HepG2 (cell line): ENCODE measurements around the gene PRADC1. TPM values are rescaled to one million over a fixed set of nuclear protein-coding genes. Genes with fewer than 3 reads are reported as not detected.

Experiments
- ATAC-seq: fragments of 200-7000 bp; cut with Tn5 transposase; 3 replicates; pipeline ENCODE4 v1.9.1; 2020; ENCODE audit warnings: mild to moderate bottlenecking, moderate library complexity
- BruUV-seq: library from RNA; stranded (reverse); fragments of 400-500 nt; replicated peaks from 2 replicates; lab custom pipeline; 2021; lab: Mats Ljungman, UMichigan
- CTCF ChIA-PET: fragments of 300-600 bp; formaldehyde crosslinking; extraction: SDS; loops from one replicate; lab custom pipeline; 2021; ENCODE audit warnings: low total read pairs, inconsistent platforms, low intra/inter-chr PET ratio; lab: Yijun Ruan, JAX
- POLR2A ChIA-PET: fragments of 350-600 bp; sonication (Branson Sonifier 250); formaldehyde crosslinking; loops from one replicate; lab custom pipeline; 2020; ENCODE audit warnings: antibody characterized with exemption, inconsistent platforms; lab: Yijun Ruan, JAX
- DNase-seq: peaks from one replicate; pipeline ENCODE4 v3.0.0-alpha.2; 2015; ENCODE audit warnings: low spot score
- FAIRE-seq: peaks from 3 replicates; lab custom pipeline; 2011; peaks lifted over from hg19 to GRCh38; lab: Jason Lieb, UNC
- H2AFZ ChIP-seq: one replicate; pipeline ENCODE4 v1.6.1; 2011; ENCODE audit warnings: low read length, inconsistent platforms
- H3K27ac ChIP-seq: fragments of 300-600 bp; 3 replicates; pipeline ENCODE4 v1.8.0; 2011; ENCODE audit warnings: mixed run types, mild to moderate bottlenecking, mixed read lengths, low read length, inconsistent platforms; ENCODE audit not compliant: insufficient read depth; ENCODE audit errors: extremely low read length
- H3K27me3 ChIP-seq, 2 experiments: fragments of 200-600 bp in 1 of 2; 2 replicates in 1 of 2; 3 replicates in 1 of 2; pipeline versions ENCODE4 v1.6.0 to v1.8.0; 2011; ENCODE audit warnings: low read length in 2 of 2, mild to moderate bottlenecking in 2 of 2, moderate library complexity in 2 of 2, inconsistent platforms in 1 of 2; ENCODE audit not compliant: insufficient read depth in 2 of 2, control insufficient read depth in 1 of 2
- H3K36me3 ChIP-seq, 2 experiments: fragments of 200-600 bp in 1 of 2; replicated peaks in 1 of 2; 2 replicates in 1 of 2; 3 replicates in 1 of 2; pipeline versions ENCODE4 v1.5.1 to v1.8.0; 2011; ENCODE audit warnings: low read length in 2 of 2, inconsistent platforms in 1 of 2; ENCODE audit not compliant: insufficient read depth in 2 of 2, control insufficient read depth in 1 of 2
- H3K4me1 ChIP-seq: 2 replicates; pipeline ENCODE4 v1.5.1; 2012; ENCODE audit warnings: low read length, inconsistent platforms; ENCODE audit not compliant: insufficient read depth
- H3K4me2 ChIP-seq: 2 replicates; pipeline ENCODE4 v1.6.0; 2011; ENCODE audit warnings: low read depth, low read length, inconsistent platforms
- H3K4me3 ChIP-seq, 3 experiments: fragments of 200-600 bp in 1 of 3; sonication (generic), shearing (Covaris generic) in 1 of 3; replicated peaks in 1 of 3; 2 replicates each; pipeline ENCODE4 v1.5.1; 2011 to 2016; ENCODE audit warnings: low read length in 3 of 3, inconsistent platforms in 2 of 3, low read depth in 2 of 3, mild to moderate bottlenecking in 2 of 3, control low read depth in 1 of 3, mixed read lengths in 1 of 3; ENCODE audit not compliant: insufficient read depth in 1 of 3
- H3K79me2 ChIP-seq: one replicate; pipeline ENCODE4 v1.6.1; 2011; ENCODE audit warnings: low read length, inconsistent platforms; ENCODE audit not compliant: insufficient read depth
- H3K9ac ChIP-seq: 2 replicates; pipeline ENCODE4 v1.6.0; 2011; ENCODE audit warnings: mild to moderate bottlenecking, low read depth, low read length, inconsistent platforms; ENCODE audit not compliant: insufficient read depth
- H3K9me3 ChIP-seq: 2 replicates; pipeline ENCODE4 v1.5.1; 2012; ENCODE audit warnings: mild to moderate bottlenecking, low read length
- H4K20me1 ChIP-seq: 2 replicates; pipeline ENCODE4 v1.6.0; 2011; ENCODE audit warnings: inconsistent platforms, mild to moderate bottlenecking, low read length, moderate library complexity; ENCODE audit not compliant: insufficient read depth
- ADNP ChIP-seq: sonication (generic); formaldehyde crosslinking; IDR thresholded peaks from 2 replicates; pipeline ENCODE4 v1.4.0; 2020; ENCODE audit warnings: missing genetic modification reagents
- FOXC1 ChIP-seq: sonication (generic); formaldehyde crosslinking; IDR thresholded peaks from 2 replicates; pipeline ENCODE4 v1.8.0; 2022; ENCODE audit warnings: mild to moderate bottlenecking, missing genetic modification reagents, borderline replicate concordance
- GZF1 ChIP-seq: sonication (generic); formaldehyde crosslinking; IDR thresholded peaks from 2 replicates; pipeline ENCODE4 v1.5.1; 2020; ENCODE audit warnings: mild to moderate bottlenecking, missing genetic modification reagents
- MBNL3 ChIP-seq: fragments of 250-450 bp; sonication (Bioruptor Pico); conservative IDR thresholded peaks from 2 replicates; pipeline ENCODE4 v1.8.0; 2022; ENCODE audit warnings: mild to moderate bottlenecking, inconsistent platforms
- NR2F1 ChIP-seq, 2 experiments: fragments of 450-650 bp in 1 of 2; formaldehyde crosslinking in 1 of 2; IDR thresholded peaks; 2 replicates each; pipeline versions ENCODE4 v1.5.0 to v1.6.1; 2016 to 2020; ENCODE audit warnings: mild to moderate bottlenecking in 1 of 2, missing compliant biosample characterization in 1 of 2, missing genetic modification reagents in 1 of 2, moderate library complexity in 1 of 2
- RARG ChIP-seq: sonication (generic); formaldehyde crosslinking; IDR thresholded peaks from 2 replicates; pipeline ENCODE4 v1.4.0; 2020; ENCODE audit warnings: low read depth, mild to moderate bottlenecking, missing genetic modification reagents
- SAFB2 ChIP-seq: sonication (generic); formaldehyde crosslinking; IDR thresholded peaks from 2 replicates; pipeline ENCODE4 v1.5.1; 2020; ENCODE audit warnings: missing genetic modification reagents, low read depth, mild to moderate bottlenecking, borderline replicate concordance
- SOX13 ChIP-seq, 3 experiments: fragments of 450-650 bp in 1 of 3; sonication (generic) in 1 of 3; formaldehyde crosslinking in 1 of 3; IDR thresholded peaks in 2 of 3; conservative IDR thresholded peaks in 1 of 3; 2 replicates each; pipeline versions ENCODE4 v1.5.0 to v1.6.1; 2016 to 2020; ENCODE audit warnings: antibody characterized with exemption in 1 of 3, mild to moderate bottlenecking in 1 of 3, missing compliant biosample characterization in 1 of 3, missing genetic modification reagents in 1 of 3, moderate library complexity in 1 of 3
- THAP11 ChIP-seq: IDR thresholded peaks from 2 replicates; pipeline ENCODE4 v1.6.1; 2016; ENCODE audit warnings: missing biosample characterization, missing genetic modification reagents
- U2AF1 ChIP-seq: fragments of 200-400 bp; formaldehyde crosslinking; optimal IDR thresholded peaks from 2 replicates; pipeline ENCODE3; 2017; ENCODE audit warnings: mild to moderate bottlenecking, low read depth, low read length
- ZNF292 ChIP-seq: sonication (generic); formaldehyde crosslinking; IDR thresholded peaks from 2 replicates; pipeline ENCODE4 v1.8.1; 2022; ENCODE audit warnings: mild to moderate bottlenecking, low read depth, missing genetic modification reagents, borderline replicate concordance
- ZNF446 ChIP-seq: sonication (generic); formaldehyde crosslinking; IDR thresholded peaks from 2 replicates; pipeline ENCODE4 v1.5.0; 2020; ENCODE audit warnings: mild to moderate bottlenecking, missing genetic modification reagents
- ZNF607 ChIP-seq: sonication (generic); formaldehyde crosslinking; IDR thresholded peaks from 2 replicates; pipeline ENCODE4 v1.5.1; 2020; ENCODE audit warnings: missing genetic modification reagents, mild to moderate bottlenecking, borderline replicate concordance
- ZNF775 ChIP-seq: sonication (generic); formaldehyde crosslinking; IDR thresholded peaks from 2 replicates; pipeline ENCODE4 v1.4.0; 2020; ENCODE audit warnings: missing genetic modification reagents, mild to moderate bottlenecking, moderate library complexity, borderline replicate concordance
- WGBS: methylation state at CpG from one replicate; pipeline ENCODE4 v1.1.6; 2017; ENCODE audit warnings: low lambda C conversion rate; 5-methylcytosine and 5-hydroxymethylcytosine counted together
- in situ Hi-C: cut with HindIII; loops from 2 replicates; pipeline ENCODE4 v1.10.0; 2017; ENCODE audit warnings: low pct_unique_long_range_greater_than_20kb; ENCODE audit not compliant: extremely low pct_ligation_motif_present
- intact Hi-C: fragments of 100-400 bp; cut with micrococcal nuclease; formaldehyde crosslinking; loops from one replicate; pipeline ENCODE4 v1.10.0; 2022; ENCODE audit not compliant: unreplicated experiment
- polyA plus RNA-seq, 8 experiments: library from polyadenylated mRNA; depleted of rRNA in 3 of 8; stranded (reverse) in 7 of 8; unstranded in 1 of 8; fragments of >200 nt; fragmentation: Illumina TruSeq in 4 of 8; extraction: Trizol in 4 of 8; gene quantifications; 2 replicates each; pipeline versions ENCODE4 v1.2.1 to v1.2.3, GENCODE V29; 2011 to 2016; ENCODE audit warnings: low read depth in 4 of 8, missing spikeins in 1 of 8, mixed read lengths in 1 of 8; ENCODE audit not compliant: insufficient read depth in 1 of 8
- total RNA-seq, 5 experiments: library from RNA; depleted of rRNA; stranded (reverse); fragments of >200 nt; fragmentation: Illumina TruSeq; extraction: Trizol; gene quantifications; 2 replicates each; pipeline ENCODE4 v1.2.3, GENCODE V29; 2016; ENCODE audit warnings: low read depth in 1 of 5
- TF ChIP-seq, protein P1 (sequence below): fragments of 450-650 bp; IDR thresholded peaks from 2 replicates; pipeline ENCODE4 v1.6.1; 2016

PRADC1 gene
- total and polyA plus RNA-seq, 2 of the 13 experiments (the other 11 are each of a cell fraction or from before 2014, with no cell fraction given), result 12.1 to 37.2 TPM

DNA sequence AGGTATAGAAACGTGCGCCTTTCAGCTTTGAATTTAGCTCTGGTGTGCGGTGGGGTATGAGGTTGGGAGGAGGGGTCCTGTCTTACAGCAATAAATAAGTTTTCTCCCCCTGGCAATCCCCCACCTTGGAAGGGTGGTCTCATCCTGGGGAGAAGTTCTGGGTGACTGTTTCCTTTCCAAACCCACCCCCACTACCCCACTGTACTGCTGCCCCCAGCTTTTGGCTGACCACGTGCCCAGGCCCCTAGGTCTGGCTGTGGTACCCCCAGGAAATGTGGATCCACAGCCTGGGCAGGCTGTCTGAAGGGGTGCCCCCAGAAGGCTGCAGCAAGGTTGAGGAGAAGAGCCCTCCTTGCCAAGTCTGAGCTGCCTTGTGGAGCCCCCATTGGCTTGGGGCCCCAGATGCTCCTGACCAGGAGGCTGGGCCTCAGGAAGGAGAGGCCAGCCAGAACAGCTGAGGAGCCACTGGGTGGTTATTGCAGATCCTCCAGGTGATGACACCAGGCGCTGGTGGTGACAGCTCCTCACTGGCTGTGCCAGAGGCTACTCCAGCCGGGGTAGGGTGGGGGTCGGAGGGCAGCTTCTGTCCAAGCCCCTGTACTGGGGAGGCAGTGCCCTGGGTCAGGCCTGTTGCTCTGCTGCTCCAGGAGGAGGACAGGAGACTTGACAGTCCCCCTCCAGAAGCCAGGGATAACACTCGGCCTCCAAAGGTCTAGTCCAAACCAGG is 25.3 kb upstream of the PRADC1 start:
- no peaks in the 10 kb centered on the region for H4K20me1 ChIP-seq
- H3K9me3 ChIP-seq, result no peaks in the 10 kb centered on the region
- ChIA-PET CTCF (no interaction called here), POLR2A (interaction anchor here (1.6 to 2.1 kb wide), 2 partner anchors 8 to 25 kb away, joined by 5 to 8 read pairs; partner anchors contain the start of genes CCT7 and PRADC1)
- no peak overlapping the region for H3K4me3 ChIP-seq
- no peaks in the 10 kb centered on the region for H3K79me2 ChIP-seq
- H3K27ac ChIP-seq, result no peak overlapping the region
- H3K4me1 ChIP-seq, result peaks cover 36% of the 10 kb centered on the region
- no peak overlapping the region for H3K4me2 ChIP-seq
- H3K27me3 ChIP-seq, result no peaks in the 10 kb centered on the region
- BruUV-seq, result no TSS peak
- H3K36me3 ChIP-seq, result peaks cover 6 to 21% of the 10 kb centered on the region in 2 experiments
- H3K9ac ChIP-seq, result no peak overlapping the region
- WGBS, result 91% methylated on average over 6 of the region's 8 CpGs
- TF ChIP-seq FOXC1 (CRISPR knock-in tag), result no peak
- no peak for TF ChIP-seq MBNL3 (CRISPR knock-in tag)
- 0 out of 2 replicates have a peak, but pooled peaks have one; percentile 20 for TF ChIP-seq ZNF446 (CRISPR knock-in tag)
- FAIRE-seq, result no peak
- no peak overlapping the region for H2AFZ ChIP-seq
- no peak for ATAC-seq
- intact Hi-C loops, result no loop called here
- in situ Hi-C loops, result no loop called here
- DNase-seq, result no peak

DNA sequence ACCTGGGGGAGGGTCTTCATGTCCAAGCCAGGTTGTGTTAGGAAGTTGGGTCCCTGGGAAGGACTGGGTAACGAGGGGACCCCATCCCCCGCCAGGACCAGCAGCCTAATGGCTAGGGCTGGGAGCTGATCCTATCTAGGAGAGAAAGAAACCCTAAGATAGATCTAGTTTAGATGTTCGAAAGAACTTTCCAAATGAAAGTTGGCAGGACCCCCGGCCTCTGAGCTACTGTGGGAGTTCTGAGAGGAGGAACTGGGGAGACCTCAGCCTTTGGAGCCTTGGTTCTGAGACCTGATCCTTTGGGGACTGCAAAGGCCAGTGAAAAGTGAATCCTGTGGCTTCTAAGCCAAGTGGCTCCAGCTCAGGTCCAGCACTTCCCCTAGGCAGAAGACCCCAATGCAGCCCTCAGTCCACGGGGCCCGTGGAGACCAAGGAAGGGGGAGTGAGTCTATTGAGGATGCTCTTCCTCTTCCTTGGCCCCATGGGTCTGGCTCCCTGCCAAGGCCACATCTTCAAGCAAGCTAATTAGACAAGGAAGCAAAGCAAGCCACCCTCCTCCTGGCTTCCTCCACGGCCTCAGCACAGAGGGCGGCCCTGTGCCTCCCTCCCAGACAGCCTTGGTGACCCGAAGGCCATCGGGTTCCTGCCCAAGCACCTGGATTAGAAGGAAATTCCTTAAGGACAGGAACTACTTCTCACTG is 24.5 kb upstream of the PRADC1 start:
- Histone ChIP-seq H4K20me1 (no peaks in the 10 kb centered on the region), H2AFZ (no peak overlapping the region), H3K4me3 (no peak overlapping the region), H3K79me2 (no peaks in the 10 kb centered on the region), H3K27ac (no peak overlapping the region), H3K4me1 (peaks cover 28% of the 10 kb centered on the region), H3K9ac (no peak overlapping the region), H3K36me3 (peaks cover 7 to 29% of the 10 kb centered on the region in 2 experiments), H3K9me3 (no peaks in the 10 kb centered on the region), H3K4me2 (no peak overlapping the region), H3K27me3 (no peaks in the 10 kb centered on the region)
- ATAC-seq, result no peak
- in situ Hi-C loops (no loop called here), intact Hi-C loops (no loop called here)
- BruUV-seq, result no TSS peak
- DNase-seq, result no peak
- ChIA-PET POLR2A (interaction anchor here (0.8 to 1.6 kb wide), 3 partner anchors 10 to 32 kb away, joined by 3 to 8 read pairs (median 4); partner anchors contain the start of genes CCT7 and PRADC1), CTCF (no interaction called here)
- FAIRE-seq, result no peak
- 86% methylated on average over 10 of the region's 10 CpGs for WGBS
- TF ChIP-seq ZNF775 (no peak), SOX13 (IDR thresholded peaks at IDR 0.05) (no peak), SOX13 (CRISPR knock-in tag; conservative IDR thresholded peaks at IDR 0.05 in 1 of 2, IDR thresholded peaks at IDR 0.05 in 1 of 2) (no peak), ADNP (no peak), U2AF1 (no peak), ZNF292 (CRISPR knock-in tag) (no peak), RARG (no peak), GZF1 (CRISPR knock-in tag) (no peak), SAFB2 (CRISPR knock-in tag) (no peak), THAP11 (no peak), NR2F1 (CRISPR knock-in tag; IDR thresholded peaks at IDR 0.05) (no peak), ZNF607 (no peak)
- TF ChIP-seq, protein P1, sequence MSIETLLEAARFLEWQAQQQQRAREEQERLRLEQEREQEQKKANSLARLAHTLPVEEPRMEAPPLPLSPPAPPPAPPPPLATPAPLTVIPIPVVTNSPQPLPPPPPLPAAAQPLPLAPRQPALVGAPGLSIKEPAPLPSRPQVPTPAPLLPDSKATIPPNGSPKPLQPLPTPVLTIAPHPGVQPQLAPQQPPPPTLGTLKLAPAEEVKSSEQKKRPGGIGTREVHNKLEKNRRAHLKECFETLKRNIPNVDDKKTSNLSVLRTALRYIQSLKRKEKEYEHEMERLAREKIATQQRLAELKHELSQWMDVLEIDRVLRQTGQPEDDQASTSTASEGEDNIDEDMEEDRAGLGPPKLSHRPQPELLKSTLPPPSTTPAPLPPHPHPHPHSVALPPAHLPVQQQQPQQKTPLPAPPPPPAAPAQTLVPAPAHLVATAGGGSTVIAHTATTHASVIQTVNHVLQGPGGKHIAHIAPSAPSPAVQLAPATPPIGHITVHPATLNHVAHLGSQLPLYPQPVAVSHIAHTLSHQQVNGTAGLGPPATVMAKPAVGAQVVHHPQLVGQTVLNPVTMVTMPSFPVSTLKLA, result no peak
